ENCODE data around the gene TMEM220.

GRCh38 chr17:10668775-10669174 lies 61.0 kb downstream of the TMEM220 start:
- no peak for TF ChIP-seq CTCF (IDR thresholded peaks at IDR 0.05)
- TF ChIP-seq EP300 (IDR thresholded peaks at IDR 0.05): no peak
- TF ChIP-seq POLR2A (IDR thresholded peaks at IDR 0.05): no peak
